ENCODE results near the gene ASCC3.

ASCC3 gene

DNA sequence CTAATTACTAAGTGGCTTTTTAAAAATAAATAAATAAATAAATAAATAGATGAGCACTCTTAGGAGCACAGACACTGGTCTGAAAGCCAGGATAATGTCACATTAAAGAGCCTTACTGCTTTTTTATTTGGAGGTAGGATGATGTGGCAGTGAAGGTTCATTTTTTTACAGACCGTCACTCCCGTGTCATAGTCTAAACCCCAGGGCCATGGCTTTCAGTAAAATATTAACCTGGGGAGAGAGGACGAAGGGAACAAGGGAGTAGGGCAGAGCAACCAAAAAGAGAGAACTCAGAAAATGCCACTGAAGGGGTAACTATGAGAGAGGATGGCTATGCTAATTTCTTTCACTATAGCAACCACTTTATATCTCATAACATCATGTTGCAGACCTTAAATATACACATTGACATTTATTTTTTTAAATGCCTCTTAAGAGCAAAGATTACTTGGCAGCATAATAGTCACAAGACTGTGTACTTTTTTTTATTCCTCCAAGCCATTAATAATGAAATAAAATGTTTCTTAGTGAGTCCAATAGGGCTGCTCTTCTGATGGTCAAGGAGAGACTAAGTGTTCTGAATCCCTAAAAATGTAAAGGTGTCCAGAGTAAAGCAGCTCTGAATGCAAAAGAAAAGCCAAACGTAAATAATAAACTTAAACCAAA lies 315.6 kb downstream of the ASCC3 start:
- DNase-seq = no peak

DNA sequence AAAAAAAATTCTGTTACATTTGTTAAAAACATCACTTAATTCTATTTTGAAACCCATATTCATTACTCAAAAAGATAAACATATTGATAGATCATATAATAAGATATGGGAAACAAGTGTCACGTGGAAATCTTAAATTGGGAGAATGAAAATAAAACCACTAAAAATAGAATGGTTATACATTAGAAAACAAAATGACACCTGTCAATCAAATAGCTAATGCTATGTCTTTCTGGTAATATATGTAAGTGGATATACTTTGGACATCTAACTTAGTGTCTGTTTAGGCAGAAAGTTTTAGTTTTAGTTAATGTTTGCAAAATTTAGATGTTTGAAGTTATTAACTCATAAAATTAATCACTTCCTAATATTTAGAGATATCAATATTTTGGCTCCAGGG lies 321.3 kb downstream of the ASCC3 start:
- no peak for DNase-seq

DNA sequence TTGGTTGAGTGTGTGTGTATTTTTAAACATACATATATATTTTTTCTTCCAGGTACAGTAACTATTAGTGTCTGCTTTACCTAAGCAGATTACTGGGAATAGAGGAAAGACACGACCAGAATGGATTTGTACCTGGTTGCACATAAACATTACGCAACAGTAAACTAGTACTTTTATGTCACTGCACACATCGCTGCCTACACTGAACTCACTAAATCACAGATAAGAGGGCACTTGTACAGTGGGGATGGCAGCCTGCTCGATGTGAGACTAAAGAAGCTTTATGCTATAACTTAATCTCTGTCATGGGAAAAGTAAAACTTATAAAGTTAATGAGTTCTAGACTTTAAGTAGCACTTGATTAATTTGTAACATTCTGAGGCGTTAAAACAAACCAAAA lies 326.9 kb downstream of the ASCC3 start:
- DNase-seq = no peak

DNA sequence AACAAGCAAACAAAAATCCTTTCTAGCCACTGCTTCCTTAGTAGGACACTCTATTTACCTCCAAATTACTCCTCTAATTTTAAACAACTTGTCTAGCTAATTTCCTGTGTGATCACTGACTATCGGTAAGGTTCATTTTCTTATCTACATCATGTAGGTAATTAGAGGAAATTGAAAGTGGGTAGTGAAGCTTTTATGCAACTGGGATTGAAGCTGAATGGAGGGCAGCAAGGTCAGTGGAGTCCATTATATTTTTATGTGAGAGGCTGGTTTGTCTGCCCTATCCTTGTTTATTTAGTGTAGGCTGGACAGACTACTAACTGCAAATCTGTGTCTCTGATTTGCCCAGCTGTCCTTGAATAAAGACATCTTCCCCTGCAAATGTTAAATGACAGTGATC lies 327.9 kb downstream of the ASCC3 start:
- no peak for DNase-seq

DNA sequence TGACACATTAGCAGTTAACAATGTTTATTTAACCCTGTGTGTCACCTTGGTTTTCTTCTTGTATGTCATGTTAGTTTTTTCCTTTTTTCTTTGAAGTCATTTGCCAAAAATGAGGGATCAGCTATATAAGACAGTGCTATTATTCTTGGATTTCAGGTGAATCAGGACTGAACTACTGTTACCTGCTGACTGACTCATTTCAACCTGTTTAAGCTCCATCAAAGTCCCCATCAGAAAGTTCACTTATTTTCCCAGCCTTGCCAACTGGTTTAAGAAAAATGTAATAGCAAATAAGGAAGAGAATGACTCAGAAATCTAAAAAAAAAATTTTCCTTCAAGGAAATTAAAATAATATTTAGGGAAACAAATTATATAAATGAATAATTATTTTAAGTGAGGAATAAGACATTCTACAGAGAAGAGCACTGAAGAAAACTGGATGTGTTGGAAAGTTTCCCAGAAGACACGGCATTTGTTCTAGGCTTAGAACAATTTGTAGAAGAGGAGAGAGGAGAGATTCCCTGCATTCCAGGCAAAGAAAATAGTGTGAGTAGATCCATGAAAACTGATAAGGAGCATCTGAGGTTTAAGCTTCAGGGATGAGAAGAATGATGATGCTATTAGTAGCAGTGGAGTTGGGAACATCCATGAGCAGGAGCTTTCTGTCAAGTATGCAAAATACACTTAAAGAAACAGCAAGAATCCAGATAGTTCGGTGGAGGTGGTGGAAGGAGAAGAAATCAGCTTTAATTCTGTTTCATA lies 331.5 kb downstream of the ASCC3 start:
- DNase-seq = no peak

DNA sequence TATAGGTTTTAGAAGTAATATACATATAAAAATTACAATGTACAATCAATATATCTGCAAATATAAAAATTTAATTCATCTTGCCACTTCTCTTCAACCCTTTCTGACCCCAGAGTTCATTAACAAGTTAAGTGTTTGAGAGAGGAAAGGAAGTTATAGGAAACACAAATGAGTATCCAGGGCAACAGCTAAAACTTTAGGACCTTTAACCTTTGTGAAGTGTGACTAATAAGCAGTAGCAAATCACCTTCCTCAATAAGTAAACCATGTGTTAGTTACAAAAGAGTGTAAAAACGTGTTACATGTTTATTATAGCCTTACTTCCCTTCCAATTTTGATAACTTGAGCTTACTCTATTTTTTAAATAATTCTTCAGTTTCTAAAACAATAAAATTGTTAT lies 343.0 kb downstream of the ASCC3 start:
- DNase-seq = no peak

DNA sequence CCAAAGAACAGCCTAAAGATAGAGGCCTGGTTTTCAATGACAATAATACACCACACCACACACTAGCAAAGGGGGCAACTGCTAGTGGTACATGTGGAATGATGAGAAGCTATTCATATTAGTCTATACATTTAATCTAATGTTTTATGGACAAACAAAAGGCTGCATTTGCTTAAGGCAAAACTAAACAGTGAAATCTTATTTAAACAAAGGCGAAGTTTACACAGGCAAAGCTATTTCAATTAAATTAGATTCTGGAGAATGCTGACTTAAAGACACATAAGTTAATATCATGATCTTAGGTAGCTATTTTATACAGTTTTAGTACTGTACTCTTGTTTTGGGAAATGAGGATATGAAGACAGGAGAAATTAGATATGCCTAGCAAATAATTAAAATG lies 362.5 kb downstream of the ASCC3 start:
- no peak for DNase-seq

DNA sequence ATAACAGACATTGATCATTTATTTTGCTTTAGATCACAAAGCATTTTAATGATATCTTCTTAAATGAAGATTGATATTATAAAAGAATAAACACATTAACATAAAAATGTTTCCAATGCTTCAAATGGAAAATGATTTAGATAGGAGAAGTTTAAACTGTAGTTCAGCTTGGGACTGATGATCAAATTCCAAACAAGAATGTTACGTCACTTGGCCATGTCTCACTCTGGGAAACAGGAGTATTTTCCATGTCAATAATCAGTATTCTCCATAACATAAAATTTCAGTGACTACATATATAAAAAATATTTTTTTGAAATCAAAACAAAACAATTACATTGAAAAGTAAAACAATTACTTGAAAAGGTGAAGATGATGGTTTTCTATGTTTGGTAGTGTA lies 363.5 kb downstream of the ASCC3 start:
- DNase-seq = no peak

DNA sequence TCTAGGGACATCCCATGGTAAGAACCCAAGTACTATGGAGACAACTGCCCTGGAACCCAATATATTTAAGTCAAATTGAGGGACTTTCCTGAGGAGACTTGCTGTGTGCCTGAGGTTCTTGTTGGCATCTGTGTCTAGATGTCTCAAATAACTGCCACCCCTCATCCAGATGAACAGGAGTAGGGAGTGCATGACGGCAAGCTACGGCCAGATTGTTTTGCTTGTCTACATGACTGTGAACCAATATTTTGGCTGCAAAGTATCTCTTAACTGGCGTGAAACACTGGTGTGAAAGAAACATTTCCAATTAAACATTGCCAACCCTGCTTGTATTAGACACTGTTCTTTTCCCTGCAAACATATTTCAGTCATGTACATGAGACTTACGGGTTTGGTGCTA lies 364.0 kb downstream of the ASCC3 start:
- DNase-seq = peak; percentile 29

DNA sequence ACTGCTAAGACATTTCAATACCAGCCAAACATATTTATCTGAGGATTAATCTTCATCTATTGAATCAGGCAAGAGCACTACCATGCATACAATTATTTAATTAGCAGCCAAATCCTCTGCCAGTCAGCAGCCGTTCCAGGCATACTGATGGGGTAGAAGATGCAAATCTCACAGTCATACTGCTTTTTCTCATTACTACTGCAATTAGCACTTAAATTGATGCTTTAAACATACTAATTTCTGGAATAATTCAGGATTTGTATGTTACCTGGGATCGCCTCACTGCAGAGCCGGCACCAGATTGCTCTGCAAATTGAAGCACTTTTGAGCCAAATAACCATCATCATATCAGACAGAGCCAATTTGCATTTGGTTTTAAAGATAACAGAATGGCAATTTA lies 366.5 kb downstream of the ASCC3 start:
- DNase-seq = no peak

DNA sequence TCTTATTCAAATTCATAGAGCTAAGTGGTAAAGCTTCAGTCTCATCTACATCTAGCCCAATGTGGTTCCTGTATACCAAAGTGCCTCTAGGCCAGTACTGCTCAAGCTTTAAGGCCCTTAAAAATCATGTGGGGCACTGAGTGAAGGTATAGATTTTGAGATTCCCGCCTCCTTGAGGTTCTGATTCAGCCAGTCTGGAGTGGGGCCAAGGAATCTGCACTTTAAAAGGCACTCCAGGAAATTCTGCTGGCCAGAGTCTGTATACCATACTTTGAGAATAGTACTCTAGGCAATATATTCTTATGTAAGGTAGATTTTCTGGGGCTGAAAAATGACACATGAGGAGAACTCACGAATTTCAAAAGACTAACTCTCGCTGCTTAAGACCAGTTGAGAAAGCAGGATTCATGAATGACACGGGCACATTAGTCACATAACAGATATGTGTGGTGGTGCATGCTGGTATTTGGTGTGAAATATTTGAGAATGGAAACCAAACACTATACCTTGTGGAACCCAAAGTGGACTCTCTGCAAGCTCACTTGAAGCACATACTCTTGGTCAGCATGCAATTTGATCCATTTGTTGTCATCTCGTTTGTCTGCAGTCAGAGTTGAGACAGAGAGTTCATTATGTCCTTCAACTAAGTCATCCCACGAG lies 368.8 kb downstream of the ASCC3 start:
- no peak for DNase-seq

DNA sequence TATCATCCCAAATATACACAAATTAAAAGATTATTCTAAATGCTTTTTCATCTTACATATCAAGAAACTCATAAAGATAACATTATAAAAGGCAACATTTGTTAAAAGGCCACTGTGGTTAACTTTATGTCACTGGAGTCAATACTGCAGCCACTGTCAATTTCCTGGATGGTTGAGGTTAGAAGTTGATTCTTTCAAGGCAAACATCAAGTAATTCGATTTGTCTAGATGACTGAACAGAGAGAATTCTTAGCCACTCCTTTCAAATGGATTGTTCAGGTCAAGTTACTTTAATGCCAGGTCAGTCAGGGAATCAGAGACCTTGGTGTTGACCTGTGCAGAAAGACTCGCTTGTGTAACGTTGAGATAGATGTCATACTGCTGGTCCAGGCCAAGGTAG lies 372.0 kb downstream of the ASCC3 start:
- no peak for DNase-seq

DNA sequence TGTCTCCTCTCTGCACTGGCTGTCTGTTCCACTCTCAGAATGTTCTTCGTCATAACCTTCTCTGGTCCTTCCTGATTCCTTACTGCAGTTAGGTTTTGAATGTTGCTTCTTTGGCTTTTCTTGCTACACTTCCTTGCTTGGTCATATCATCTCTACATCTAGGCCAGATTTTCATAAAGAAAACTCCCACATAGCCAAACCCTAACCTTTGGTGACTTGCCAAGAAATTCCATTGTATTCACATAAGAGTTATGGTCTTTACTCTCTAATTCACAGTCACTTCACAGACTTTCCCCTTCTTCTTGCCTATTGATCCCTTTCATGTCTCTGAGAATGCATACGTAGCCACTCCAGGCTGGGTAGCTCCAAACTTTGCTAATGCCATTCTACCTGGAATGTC lies 374.5 kb downstream of the ASCC3 start:
- no peak for DNase-seq

DNA sequence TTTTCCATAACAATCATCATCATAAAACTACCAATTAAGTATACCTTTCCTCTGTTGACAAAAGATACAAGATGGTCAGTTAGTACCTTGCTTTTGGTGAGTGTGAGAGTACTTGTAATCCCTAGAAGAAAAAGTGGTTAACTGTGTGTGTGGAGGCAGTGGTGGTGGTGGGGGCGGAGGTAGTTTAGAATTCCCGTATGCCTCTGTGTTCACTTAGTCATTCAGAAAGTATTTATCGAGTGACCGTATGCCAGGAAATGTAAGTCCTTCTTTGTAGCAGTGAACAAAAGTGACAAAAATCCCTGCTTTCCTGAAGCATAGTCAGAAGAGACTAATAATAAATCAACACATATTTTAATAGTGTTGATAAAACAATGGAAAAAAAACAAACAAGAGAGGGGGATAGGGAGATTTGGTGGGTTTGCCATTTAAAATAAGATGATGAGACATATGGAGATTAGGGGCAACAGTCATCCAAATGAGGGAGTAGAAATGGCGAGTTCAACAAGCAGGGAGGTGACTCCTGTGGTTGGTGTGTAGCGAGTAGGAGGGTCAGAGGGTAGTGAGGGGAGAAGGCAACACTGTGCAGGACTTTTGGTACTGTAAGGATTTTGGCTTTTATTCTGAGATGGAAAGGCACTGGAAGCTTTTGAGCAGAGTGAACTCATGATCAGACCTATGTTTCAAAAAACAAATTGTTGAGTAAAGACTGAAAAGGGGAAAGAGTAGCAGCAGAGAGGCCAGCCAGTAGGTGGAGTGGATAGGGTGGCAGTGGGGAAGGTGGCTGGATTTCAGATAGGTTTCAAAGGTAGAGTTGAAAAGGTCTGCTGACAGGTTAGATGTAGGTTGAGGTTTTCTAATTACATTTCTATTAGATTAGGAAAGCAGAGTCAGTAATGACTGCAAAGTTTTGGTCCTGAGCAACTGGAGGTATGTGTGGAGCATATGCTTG lies 376.1 kb downstream of the ASCC3 start:
- DNase-seq = no peak

DNA sequence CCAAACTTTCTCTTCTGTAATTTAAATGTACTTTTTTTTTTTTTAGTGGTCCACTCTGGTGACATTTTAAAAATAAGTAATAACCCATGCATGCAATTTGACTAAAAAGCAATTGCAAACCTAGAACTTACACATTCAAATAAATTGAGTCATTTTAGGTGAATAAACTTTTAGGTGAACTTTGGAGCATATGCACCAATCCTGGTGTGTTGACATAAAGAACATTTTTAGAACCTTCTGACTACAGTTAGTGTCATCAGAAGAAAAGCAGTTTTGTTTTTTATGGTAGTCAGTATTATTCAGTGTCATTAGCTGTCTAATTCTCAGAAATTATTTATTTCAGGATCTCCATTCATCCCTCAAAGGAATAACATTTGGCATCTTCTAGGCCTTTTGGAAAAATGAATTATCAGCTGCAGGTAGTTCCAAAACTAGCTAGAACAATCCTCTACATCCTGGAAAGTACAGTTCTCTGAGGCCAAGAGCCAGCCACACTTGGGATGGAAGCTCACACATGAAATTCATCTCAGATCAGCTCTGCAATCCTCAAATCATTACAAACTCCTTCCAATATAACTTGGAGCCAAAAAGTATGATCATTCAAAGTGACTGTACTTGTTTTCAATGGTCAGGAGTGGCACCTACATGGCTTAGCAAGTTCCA lies 378.0 kb downstream of the ASCC3 start:
- no peak for DNase-seq

DNA sequence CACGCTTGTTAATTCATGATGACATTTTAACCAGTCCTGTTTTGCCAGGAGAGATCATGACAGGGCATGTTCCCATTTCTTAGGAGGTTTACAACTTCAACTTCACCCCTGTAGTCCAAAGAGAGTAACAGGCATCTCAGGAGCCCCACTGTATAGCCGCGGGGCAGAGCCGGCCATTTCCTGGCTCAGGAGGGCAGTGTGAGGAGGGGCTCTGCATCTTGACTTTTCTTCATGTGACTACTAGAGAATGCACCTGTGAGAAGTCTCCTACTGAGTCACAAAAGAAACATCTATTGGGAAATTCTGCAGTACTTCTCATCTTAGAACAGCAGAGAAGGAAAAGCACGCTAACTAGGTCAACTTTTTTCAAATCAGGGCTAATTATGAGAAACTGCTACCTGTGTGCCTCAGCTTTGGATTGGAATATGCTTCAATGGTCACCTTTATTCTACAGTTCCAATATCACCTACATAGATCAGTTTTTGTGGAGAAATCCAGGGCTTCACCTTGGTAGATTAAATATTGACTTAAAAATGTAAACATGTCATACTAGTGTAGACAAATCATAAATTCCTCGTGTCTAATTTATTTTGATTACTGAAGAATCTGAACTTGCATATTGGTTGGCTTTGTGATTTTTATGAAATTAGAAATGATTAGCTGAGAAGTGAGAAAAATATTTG lies 387.8 kb downstream of the ASCC3 start:
- no peak for DNase-seq

DNA sequence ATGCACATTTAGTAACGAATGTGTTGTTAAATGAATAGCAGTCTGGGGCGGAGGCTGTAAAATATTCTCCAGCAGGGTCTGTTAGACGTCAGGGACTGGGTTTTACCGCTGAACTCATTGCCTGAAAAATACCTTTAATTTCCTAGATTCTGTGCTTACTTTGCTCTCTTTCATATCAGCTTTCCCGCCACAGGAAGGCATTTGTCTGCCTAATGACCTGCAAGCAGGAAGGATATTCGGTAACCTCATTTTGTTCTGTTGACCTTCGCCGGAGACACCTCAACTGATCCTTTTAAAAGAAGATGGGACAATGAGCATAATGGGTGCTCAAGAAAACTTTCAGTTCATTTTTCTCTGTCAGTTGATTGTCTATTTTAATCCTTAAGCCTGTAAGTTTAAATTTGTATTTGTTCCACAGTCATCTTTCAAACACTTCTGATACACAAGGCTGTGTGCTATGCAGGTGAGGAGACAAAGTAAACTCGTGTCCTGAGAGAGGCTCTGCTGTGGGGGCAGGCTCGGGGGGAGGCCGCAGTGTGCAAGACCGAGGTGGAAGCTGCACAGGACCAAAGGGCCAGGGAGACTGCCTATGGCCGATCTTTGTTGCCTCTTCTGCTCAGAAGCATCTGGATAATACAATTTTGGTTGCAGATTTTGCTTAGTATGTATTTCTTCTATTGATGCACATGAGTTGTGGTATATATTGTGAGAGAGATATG lies 389.0 kb downstream of the ASCC3 start:
- DNase-seq = no peak

DNA sequence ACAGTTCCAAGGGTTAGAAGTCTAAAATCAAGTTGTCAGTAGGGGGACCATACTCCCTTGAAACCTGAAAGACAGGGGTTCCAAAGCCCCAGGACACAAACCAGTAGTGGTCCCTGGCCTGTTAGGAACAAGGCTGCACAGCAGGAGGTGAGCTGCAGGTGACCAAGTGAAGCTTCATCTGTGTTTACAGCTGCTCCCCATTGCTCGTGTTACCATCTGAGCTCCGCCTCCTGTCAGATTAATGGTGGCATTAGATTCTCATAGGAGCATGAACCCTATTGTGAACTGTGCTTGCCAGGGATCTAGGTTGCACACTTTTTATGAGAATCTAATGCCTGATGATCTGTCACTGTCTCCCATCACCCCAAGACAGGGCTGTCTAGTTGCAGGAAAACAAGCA lies 391.1 kb downstream of the ASCC3 start:
- no peak for DNase-seq

DNA sequence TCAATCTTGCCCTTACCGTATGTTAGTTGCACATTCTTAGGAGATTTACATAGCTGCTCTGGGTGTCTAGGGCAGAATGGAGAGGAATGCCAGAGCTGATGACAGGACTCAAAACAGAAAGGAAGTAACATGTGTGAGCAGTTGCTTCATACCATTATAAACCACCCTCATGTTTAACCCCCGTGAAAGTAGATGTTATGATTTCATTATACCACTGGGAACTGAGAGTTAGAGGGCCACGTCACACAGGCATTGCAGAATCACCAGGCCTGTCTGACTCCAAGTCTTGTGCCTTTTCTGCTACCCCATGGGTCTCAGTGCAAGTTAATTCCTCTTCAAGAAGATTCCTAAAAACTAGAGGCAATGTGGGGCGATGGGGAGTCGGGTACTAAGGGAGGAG lies 392.9 kb downstream of the ASCC3 start:
- DNase-seq = no peak

DNA sequence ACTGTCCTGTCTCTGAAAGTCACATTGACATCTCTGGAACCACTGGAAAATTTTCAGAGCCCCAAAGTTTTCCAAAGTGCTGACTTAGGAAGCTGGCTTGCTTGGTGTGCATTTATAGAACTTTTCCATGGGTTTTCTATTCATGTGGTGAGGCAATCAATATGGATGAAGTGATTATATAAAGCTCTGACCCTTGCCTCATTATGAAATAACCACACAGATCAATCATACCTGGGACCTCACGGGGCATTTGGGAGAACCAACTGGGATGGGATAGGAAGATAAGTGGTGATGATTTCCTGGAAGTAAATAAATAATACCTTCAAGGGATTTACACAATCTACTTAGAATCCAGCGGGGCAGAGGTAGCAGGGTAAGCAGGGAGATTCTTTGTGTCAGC lies 393.5 kb downstream of the ASCC3 start:
- no peak for DNase-seq

DNA sequence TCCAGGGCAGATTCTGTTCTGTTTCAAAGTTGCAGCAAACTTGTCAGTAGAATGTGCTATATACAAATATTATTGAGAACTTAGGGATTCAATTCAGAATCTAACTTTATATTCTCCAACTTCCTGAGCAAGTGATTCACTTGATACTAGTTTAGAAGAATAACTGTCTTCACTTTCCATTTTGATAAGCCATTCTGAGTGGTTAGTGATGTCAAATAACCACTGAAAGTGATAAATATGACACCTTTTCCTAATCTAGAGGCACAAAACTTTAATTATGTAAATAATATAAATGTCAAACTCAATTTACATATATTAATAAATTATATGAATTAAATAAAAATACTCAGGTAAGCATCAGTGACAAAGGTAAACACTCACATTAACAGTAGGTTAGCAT lies 395.9 kb downstream of the ASCC3 start:
- no peak for DNase-seq
